A549 (cell line): Measurements from ENCODE around the gene MARCHF9.

Experiments used
- JUNB ChIP-seq: fragments of >200 bp; sonication (Bioruptor Twin); formaldehyde crosslinking; IDR thresholded peaks from 2 replicates; pipeline ENCODE4 v1.6.1; 2016
- SMC3 ChIP-seq: fragments of >200 bp; sonication (Bioruptor Twin); formaldehyde crosslinking; IDR thresholded peaks from 3 replicates; pipeline ENCODE4 v1.6.1; 2018; ENCODE audit warnings: inconsistent platforms
- TP53 ChIP-seq: fragments of 250-450 bp; sonication (Bioruptor Pico); IDR thresholded peaks from 2 replicates; pipeline ENCODE4 v1.5.0; 2021; ENCODE audit warnings: mild to moderate bottlenecking, moderate library complexity
- TF ChIP-seq, protein P1 (sequence below): fragments of >200 bp; sonication (Bioruptor Twin); formaldehyde crosslinking; IDR thresholded peaks from 3 replicates; pipeline ENCODE4 v1.5.1; 2016

GRCh38 chr12:57744194-57744776 lies 10.6 kb upstream of the MARCHF9 start:
- TF ChIP-seq, protein P1, sequence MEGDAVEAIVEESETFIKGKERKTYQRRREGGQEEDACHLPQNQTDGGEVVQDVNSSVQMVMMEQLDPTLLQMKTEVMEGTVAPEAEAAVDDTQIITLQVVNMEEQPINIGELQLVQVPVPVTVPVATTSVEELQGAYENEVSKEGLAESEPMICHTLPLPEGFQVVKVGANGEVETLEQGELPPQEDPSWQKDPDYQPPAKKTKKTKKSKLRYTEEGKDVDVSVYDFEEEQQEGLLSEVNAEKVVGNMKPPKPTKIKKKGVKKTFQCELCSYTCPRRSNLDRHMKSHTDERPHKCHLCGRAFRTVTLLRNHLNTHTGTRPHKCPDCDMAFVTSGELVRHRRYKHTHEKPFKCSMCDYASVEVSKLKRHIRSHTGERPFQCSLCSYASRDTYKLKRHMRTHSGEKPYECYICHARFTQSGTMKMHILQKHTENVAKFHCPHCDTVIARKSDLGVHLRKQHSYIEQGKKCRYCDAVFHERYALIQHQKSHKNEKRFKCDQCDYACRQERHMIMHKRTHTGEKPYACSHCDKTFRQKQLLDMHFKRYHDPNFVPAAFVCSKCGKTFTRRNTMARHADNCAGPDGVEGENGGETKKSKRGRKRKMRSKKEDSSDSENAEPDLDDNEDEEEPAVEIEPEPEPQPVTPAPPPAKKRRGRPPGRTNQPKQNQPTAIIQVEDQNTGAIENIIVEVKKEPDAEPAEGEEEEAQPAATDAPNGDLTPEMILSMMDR = no peak
- TF ChIP-seq JUNB (no peak), TP53 (no peak), SMC3 (no peak)
